Stimulated activated CD4-positive, alpha-beta T cell treated with anti-CD3 and anti-CD28 coated beads, Interleukin-15, amount 100 ng/mL, for 48 hours (primary cell): Measurements from ENCODE around the gene PTK6.

Experiments used
- DNase-seq, 2 donors: peaks; one replicate each; pipeline ENCODE4 v3.0.0-alpha.2; 2020; ENCODE audit warnings: low read depth in 2 of 2

The PTK6 gene

DNA sequence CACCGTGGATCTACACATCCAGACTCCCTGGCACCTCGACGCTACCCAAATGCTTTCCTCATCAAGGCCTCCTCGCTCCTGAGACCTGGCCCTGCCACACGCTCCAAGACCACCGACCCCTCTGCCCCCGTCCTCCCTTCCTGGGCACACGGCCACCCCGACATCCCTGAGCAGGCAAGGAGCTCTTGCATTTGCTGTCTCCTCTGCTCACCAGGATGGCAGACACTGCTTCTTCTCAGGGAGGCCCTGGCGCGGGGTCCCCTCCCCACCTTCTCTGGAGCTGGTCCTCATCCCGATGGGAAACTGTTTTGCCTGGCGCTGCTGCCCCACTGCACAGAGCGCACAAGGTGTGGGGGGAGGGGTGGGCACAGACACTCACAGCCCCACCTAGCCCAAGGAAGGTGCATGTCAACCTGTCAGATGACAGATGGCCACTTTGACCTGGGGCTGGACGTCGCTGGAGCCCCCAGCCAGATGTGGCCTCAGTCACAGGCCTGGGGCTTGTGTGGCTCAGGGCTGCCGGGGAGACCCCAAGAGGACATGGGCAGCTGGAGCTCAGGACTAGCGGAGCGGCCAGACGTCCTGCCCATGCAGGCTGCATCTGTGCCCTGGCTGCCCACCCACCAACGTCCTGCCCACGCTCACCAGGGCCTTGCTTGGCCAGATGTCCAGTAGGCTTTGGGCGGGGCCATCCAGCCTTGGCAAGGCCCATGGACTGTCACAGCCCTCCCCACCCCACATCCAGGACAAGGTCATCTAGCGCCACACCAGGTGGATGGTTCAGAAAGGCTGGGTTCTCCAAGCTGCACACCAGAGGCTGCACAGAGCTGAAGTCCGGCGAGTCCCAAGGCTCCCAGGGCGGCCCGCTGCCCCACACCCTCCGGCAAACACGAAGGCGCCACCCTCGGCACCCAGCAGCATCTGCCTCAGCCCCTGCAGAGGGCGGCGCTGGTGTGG, 58.6 kb downstream of the PTK6 start:
- DNase-seq, result no peak
